Ascending aorta (tissue), 2 donors: ENCODE measurements around the gene CLCN4. TPM values are rescaled to one million over a fixed set of nuclear protein-coding genes. Genes with fewer than 3 reads are reported as not detected.

Source experiments
- DNase-seq, 2 donors: peaks; one replicate each; pipeline ENCODE4 v3.0.0-alpha.2; 2019; ENCODE audit warnings: low spot score in 2 of 2
- H3K27ac ChIP-seq, 2 donors: fragments of 200-600 bp; sonication (generic); one replicate each; pipeline ENCODE4 v1.5.1; 2016 to 2017; ENCODE audit warnings: mild to moderate bottlenecking in 1 of 2
- H3K27me3 ChIP-seq: fragments of 200-600 bp; sonication (generic); one replicate; pipeline ENCODE4 v1.5.1; 2017
- H3K36me3 ChIP-seq, 2 donors: fragments of 200-600 bp; sonication (generic); one replicate each; pipeline ENCODE4 v1.5.1; 2016
- H3K4me1 ChIP-seq, 2 donors: fragments of 200-600 bp; sonication (generic); one replicate each; pipeline ENCODE4 v1.5.1; 2016 to 2017; ENCODE audit warnings: mild to moderate bottlenecking in 1 of 2
- H3K4me3 ChIP-seq, 2 donors: fragments of 200-600 bp; sonication (generic); one replicate each; pipeline ENCODE4 v1.5.1; 2016 to 2017; ENCODE audit warnings: mild to moderate bottlenecking in 1 of 2
- H3K9me3 ChIP-seq, 2 donors: fragments of 200-600 bp; sonication (generic); one replicate each; pipeline ENCODE4 v1.5.1; 2016
- CTCF ChIP-seq, 3 experiments: fragments of 200-600 bp in 2 of 3; fragments of 450-650 bp in 1 of 3; sonication (generic) in 2 of 3; IDR thresholded peaks; one replicate each; pipeline ENCODE4 v1.5.1; 2016 to 2019; ENCODE audit warnings: antibody characterized with exemption in 3 of 3, mild to moderate bottlenecking in 1 of 3, moderate library complexity in 1 of 3
- intact Hi-C: fragments of 100-400 bp; cut with DNase I; formaldehyde crosslinking; loops from one replicate; pipeline ENCODE4 v1.15.1; 2023
- total RNA-seq: library from RNA; depleted of rRNA; stranded (reverse); fragments of >200 nt; gene quantifications from one replicate; pipeline ENCODE4 v1.1.0, GENCODE V29; 2016

CLCN4 gene
- total RNA-seq, 1 donor from 2014 or later = 4.4 TPM

GRCh38 chrX:10171249-10171648 lies 14.5 kb downstream of the CLCN4 start:
- intact Hi-C loops = no loop called here

DNA sequence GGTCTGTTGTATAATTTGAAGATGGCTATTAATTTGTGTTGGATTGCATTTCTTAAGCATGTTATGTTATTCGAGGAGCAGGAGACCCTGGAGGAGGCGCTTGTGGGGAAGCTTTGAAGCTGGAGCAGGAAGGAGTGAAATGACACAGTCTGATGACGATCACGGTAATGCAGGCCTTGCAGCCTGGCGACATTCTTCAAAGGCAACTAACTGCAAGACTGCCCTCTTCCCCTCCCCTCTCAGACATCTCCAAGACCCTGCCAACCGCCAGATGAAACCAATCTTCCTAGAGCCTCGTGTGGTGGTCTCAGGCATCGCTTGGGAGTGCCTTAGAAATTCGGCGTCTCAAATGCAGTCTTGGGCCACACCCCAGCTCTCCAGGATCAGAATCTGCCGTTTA lies 16.1 kb downstream of the CLCN4 start:
- intact Hi-C loops = no loop called here
- Histone ChIP-seq H3K9me3 (no peaks in the 10 kb centered on the region), H3K36me3 (no peaks in the 10 kb centered on the region), H3K27ac (no peak overlapping the region), H3K27me3 (no peaks in the 10 kb centered on the region), H3K4me1 (no peaks in the 10 kb centered on the region), H3K4me3 (no peak overlapping the region)
- TF ChIP-seq CTCF (IDR thresholded peaks at IDR 0.05) = no peak
- no peak for DNase-seq

More at GRCh38 chrX:10171249-10171648, 14.5 kb downstream of the CLCN4 start:
- no peaks in the 10 kb centered on the region for H3K27me3 ChIP-seq
- H3K4me3 ChIP-seq = no peak overlapping the region
- H3K9me3 ChIP-seq = no peaks in the 10 kb centered on the region
- DNase-seq = no peak
- H3K36me3 ChIP-seq = no peaks in the 10 kb centered on the region
- H3K27ac ChIP-seq = no peak overlapping the region
- no peaks in the 10 kb centered on the region for H3K4me1 ChIP-seq
- TF ChIP-seq CTCF (IDR thresholded peaks at IDR 0.05) = no peak

DNA sequence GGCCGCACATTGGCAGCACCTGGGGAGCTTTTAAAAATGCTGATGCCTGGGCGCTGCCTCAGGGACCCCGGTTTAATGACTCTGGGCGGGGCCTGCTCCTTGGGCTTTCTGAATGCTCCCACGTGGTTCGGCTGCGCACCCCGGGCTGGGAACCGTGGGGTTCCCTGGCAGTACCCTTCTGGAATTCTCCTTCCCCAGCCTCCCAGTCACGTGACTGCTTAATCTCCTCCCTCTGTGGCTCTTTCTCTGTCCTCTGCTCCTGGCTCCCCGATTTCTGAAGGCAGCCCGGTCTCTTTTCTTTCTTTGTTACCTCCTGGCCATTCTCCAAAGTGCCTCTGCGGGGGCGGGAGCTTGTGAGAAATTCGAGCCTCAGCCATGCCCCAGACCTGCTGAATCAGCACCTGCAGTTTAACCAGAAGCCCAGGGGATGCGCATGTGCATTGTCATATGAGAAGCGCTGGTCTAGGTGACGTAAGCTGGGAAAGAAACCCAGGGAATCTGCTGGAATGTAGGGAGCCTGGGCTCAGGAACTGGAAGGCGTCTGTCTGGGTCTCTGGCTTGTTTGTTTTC lies 16.6 kb downstream of the CLCN4 start:
- H3K9me3 ChIP-seq = no peaks in the 10 kb centered on the region
- H3K27me3 ChIP-seq = no peaks in the 10 kb centered on the region
- TF ChIP-seq CTCF (IDR thresholded peaks at IDR 0.05) = no peak
- no peak overlapping the region for H3K27ac ChIP-seq
- intact Hi-C loops = no loop called here
- H3K36me3 ChIP-seq = no peaks in the 10 kb centered on the region
- peak overlapping the region in 1 of 2 donors; percentile 41 for H3K4me3 ChIP-seq
- no peak for DNase-seq
- no peaks in the 10 kb centered on the region for H3K4me1 ChIP-seq

GRCh38 chrX:10174051-10174450 lies 17.3 kb downstream of the CLCN4 start:
- no peaks in the 10 kb centered on the region for H3K36me3 ChIP-seq
- no peak overlapping the region for H3K4me3 ChIP-seq

DNA sequence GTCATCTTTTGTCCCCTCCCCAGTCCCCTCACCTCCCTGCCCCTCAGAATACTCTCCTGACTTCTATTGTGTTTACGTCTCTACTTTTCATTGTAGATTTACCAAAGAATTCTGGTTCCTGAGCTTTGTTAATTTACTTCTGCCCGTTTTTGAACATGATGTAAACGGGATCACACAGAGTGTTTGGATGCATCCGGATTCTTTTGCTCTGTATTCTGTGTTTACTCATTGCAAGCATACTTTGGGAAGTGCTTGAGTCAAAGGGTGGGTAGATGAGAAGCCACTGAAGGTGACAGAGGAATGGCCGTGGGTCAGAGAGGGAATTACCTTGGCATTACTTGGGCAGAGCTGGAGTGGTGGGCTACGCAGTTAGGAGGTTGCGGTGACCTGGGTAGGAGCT lies 18.0 kb downstream of the CLCN4 start:
- Histone ChIP-seq H3K27ac (peak overlapping the region in 1 of 2 donors; percentile 41), H3K4me3 (no peak overlapping the region), H3K4me1 (no peaks in the 10 kb centered on the region), H3K9me3 (no peaks in the 10 kb centered on the region), H3K27me3 (no peaks in the 10 kb centered on the region), H3K36me3 (no peaks in the 10 kb centered on the region)
- intact Hi-C loops = no loop called here
- no peak for DNase-seq
- TF ChIP-seq CTCF (IDR thresholded peaks at IDR 0.05) = no peak

More at GRCh38 chrX:10174051-10174450, 17.3 kb downstream of the CLCN4 start:
- no peak for DNase-seq
- Histone ChIP-seq H3K27ac (no peak overlapping the region), H3K9me3 (no peaks in the 10 kb centered on the region), H3K4me1 (no peaks in the 10 kb centered on the region), H3K27me3 (no peaks in the 10 kb centered on the region)
- intact Hi-C loops = no loop called here
- no peak for TF ChIP-seq CTCF (IDR thresholded peaks at IDR 0.05)
